Activated B cell treated with CpG ODN at 0.5 μM for 24 hours (primary cell): ENCODE data around the gene MLLT1. TPM values are rescaled to one million over a fixed set of nuclear protein-coding genes. Genes with fewer than 3 reads are reported as not detected.
"Not testable (repeated sequence)": the region's sequence is repeated elsewhere in the genome, so short reads cannot be mapped to it uniquely, and the experiment has no call there.

ENCODE experiments used
- ATAC-seq: fragments of 200-7000 bp; cut with Tn5 transposase; one replicate; pipeline ENCODE4 v1.10.0; 2021; ENCODE audit warnings: low read depth, mild to moderate bottlenecking, moderate library complexity
- CTCF ChIA-PET: fragments of 350-600 bp; sonication (Branson Sonifier 250); formaldehyde crosslinking; loops from one replicate; lab custom pipeline; 2021; ENCODE audit warnings: antibody characterized with exemption; lab: Charles Lee
- POLR2A ChIA-PET: fragments of 350-600 bp; sonication (Branson Sonifier 250); formaldehyde crosslinking; loops from one replicate; lab custom pipeline; 2021; ENCODE audit warnings: antibody characterized with exemption; lab: Charles Lee
- DNase-seq: peaks from one replicate; pipeline ENCODE4 v3.0.0; 2022
- H3K27ac Mint-ChIP-seq: one replicate; pipeline ENCODE4 v1.8.0; 2020; ENCODE audit warnings: mixed read lengths
- H3K27me3 Mint-ChIP-seq: one replicate; pipeline ENCODE4 v1.8.0; 2021; ENCODE audit warnings: mixed read lengths
- H3K36me3 Mint-ChIP-seq: one replicate; pipeline ENCODE4 v1.8.0; 2021; ENCODE audit warnings: low read depth, mixed read lengths
- H3K4me1 Mint-ChIP-seq: one replicate; pipeline ENCODE4 v1.8.0; 2021; ENCODE audit warnings: mixed read lengths
- H3K4me3 Mint-ChIP-seq: one replicate; pipeline ENCODE4 v1.8.0; 2020; ENCODE audit warnings: mild to moderate bottlenecking, mixed read lengths
- H3K9me3 Mint-ChIP-seq: one replicate; pipeline ENCODE4 v1.8.0; 2020; ENCODE audit warnings: mixed read lengths
- intact Hi-C: fragments of 100-400 bp; cut with micrococcal nuclease; formaldehyde crosslinking; loops from one replicate; pipeline ENCODE4 v1.15.1; 2024
- total RNA-seq: library from RNA; stranded (reverse); gene quantifications from 2 replicates; pipeline ENCODE4 v1.2.3, GENCODE V29; 2022
- TF ChIP-seq, protein P1 (sequence below): fragments of 200-600 bp; IDR thresholded peaks from one replicate; pipeline ENCODE4 v1.8.0; 2022; ENCODE audit warnings: antibody characterized with exemption, mild to moderate bottlenecking

Gene MLLT1
- total RNA-seq, 1 donor from 2014 or later: 41.3 TPM

GRCh38 chr19:6286676-6287075 is 6.9 kb upstream of the MLLT1 start:
- ChIA-PET CTCF (no interaction called here), POLR2A (no interaction called here)
- TF ChIP-seq, protein P1, sequence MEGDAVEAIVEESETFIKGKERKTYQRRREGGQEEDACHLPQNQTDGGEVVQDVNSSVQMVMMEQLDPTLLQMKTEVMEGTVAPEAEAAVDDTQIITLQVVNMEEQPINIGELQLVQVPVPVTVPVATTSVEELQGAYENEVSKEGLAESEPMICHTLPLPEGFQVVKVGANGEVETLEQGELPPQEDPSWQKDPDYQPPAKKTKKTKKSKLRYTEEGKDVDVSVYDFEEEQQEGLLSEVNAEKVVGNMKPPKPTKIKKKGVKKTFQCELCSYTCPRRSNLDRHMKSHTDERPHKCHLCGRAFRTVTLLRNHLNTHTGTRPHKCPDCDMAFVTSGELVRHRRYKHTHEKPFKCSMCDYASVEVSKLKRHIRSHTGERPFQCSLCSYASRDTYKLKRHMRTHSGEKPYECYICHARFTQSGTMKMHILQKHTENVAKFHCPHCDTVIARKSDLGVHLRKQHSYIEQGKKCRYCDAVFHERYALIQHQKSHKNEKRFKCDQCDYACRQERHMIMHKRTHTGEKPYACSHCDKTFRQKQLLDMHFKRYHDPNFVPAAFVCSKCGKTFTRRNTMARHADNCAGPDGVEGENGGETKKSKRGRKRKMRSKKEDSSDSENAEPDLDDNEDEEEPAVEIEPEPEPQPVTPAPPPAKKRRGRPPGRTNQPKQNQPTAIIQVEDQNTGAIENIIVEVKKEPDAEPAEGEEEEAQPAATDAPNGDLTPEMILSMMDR: no peak
- no peak overlapping the region for H3K4me3 Mint-ChIP-seq
- H3K36me3 Mint-ChIP-seq: peaks cover 4% of the 10 kb centered on the region
- H3K27ac Mint-ChIP-seq: no peak overlapping the region
- no peaks in the 10 kb centered on the region for H3K27me3 Mint-ChIP-seq
- peaks cover 24% of the 10 kb centered on the region for H3K9me3 Mint-ChIP-seq
- DNase-seq (no peak), ATAC-seq (no peak)
- intact Hi-C loops: no loop called here
- H3K4me1 Mint-ChIP-seq: no peaks in the 10 kb centered on the region

GRCh38 chr19:6282393-6282792 is 2.6 kb upstream of the MLLT1 start:
- H3K4me3 Mint-ChIP-seq, H3K27ac Mint-ChIP-seq, ATAC-seq, H3K27me3 Mint-ChIP-seq, CTCF ChIA-PET, H3K9me3 Mint-ChIP-seq, DNase-seq: not testable (repeated sequence)
- peaks cover 19% of the 10 kb centered on the region for H3K4me1 Mint-ChIP-seq
- intact Hi-C loops: loop anchor here (5.0 kb wide), 3 partner anchors 80 to 470 kb away; partner anchors contain the start of genes CLPP, GPR108 and TRIP10
- POLR2A ChIA-PET: interaction anchor here (0.6 kb wide), 1 partner anchor 71 kb away, joined by 9 read pairs; no protein-coding TSS in a partner anchor
- peaks cover 14% of the 10 kb centered on the region for H3K36me3 Mint-ChIP-seq

DNA sequence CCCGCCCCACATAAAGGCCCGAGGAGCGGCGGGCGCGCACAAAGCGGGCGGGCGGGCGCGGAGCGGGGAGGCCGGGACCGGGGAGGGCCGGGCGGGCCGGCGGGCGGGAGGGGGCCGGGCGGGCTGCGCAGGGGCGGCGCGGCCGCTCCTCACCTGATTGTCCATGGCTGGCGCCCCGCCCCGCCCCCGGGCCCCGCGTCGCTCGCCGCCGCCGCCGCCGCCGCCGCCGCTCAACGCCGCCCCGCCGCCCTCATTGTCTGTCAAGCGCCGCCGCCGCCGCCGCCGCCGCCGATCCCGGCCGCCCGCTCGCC is 200 bp downstream of the MLLT1 start:
- Mint-ChIP-seq H3K27me3 (no peaks in the 10 kb centered on the region), H3K4me3 (peak overlapping the region; percentile 71), H3K4me1 (peaks cover 35% of the 10 kb centered on the region), H3K36me3 (peaks cover 20% of the 10 kb centered on the region), H3K9me3 (no peaks in the 10 kb centered on the region), H3K27ac (no peak overlapping the region)
- TF ChIP-seq, protein P1: no peak
- DNase-seq: no peak
- ChIA-PET CTCF (no interaction called here), POLR2A (no interaction called here)
- intact Hi-C loops: loop anchor here (2.0 to 5.0 kb wide), 2 partner anchors 21 to 37 kb away; no protein-coding TSS in a partner anchor
- peak; percentile 42 for ATAC-seq

GRCh38 chr19:6278740-6279619 is 795 bp downstream of the MLLT1 start:
- ATAC-seq (no peak), DNase-seq (peak; percentile 28)
- CTCF ChIA-PET: interaction anchor here (0.6 kb wide), 1 partner anchor 60 kb away, joined by 3 read pairs; no protein-coding TSS in a partner anchor
- TF ChIP-seq, protein P1: no peak
- Mint-ChIP-seq H3K36me3 (peaks cover 20% of the 10 kb centered on the region), H3K27ac (peak overlapping the region; percentile 68), H3K4me3 (peak overlapping the region; percentile 88), H3K27me3 (no peaks in the 10 kb centered on the region), H3K4me1 (peaks cover 37% of the 10 kb centered on the region), H3K9me3 (no peaks in the 10 kb centered on the region)
- intact Hi-C loops: loop anchor here (2.0 to 5.0 kb wide), 2 partner anchors 20 to 37 kb away; no protein-coding TSS in a partner anchor
- POLR2A ChIA-PET: no interaction called here

DNA sequence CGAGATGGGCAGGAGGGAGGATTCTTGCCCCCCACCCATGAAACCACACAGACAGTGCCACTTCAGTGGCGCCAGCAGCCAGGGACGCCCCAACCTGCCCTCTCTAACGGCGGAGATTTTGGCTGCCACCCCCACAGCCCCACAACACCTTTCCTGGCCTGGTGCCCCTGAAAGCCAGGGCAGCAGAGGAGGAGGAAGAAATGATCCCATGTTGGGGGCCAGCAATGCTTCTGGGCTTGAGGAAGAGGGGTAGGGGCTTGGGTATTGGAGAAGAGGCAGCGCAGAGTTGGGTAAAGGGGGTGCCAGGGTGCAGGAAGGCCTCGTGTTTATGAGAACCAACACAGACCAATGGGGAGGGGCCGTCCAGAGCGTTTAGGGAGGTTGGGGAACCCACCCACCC is 1.7 kb downstream of the MLLT1 start:
- Mint-ChIP-seq H3K27ac (peak overlapping the region; percentile 60), H3K36me3 (peaks cover 20% of the 10 kb centered on the region), H3K27me3 (no peaks in the 10 kb centered on the region), H3K4me1 (peaks cover 38% of the 10 kb centered on the region), H3K4me3 (peak overlapping the region; percentile 88), H3K9me3 (no peaks in the 10 kb centered on the region)
- DNase-seq: no peak
- ChIA-PET CTCF (no interaction called here), POLR2A (no interaction called here)
- TF ChIP-seq, protein P1: no peak
- ATAC-seq: no peak
- intact Hi-C loops: loop anchor here (2.0 to 5.0 kb wide), 2 partner anchors 19 to 36 kb away; no protein-coding TSS in a partner anchor
